Measurements from ENCODE around the gene CALD1. TPM values are rescaled to one million over a fixed set of nuclear protein-coding genes. Genes with fewer than 3 reads are reported as not detected.

CALD1 gene
- total RNA-seq, 1 donor from 2014 or later, result 118 TPM

GRCh38 chr7:134993877-134994456, 214.5 kb downstream of the CALD1 start:
- Mint-ChIP-seq H3K9me3 (no peaks in the 10 kb centered on the region), H3K4me1 (peaks cover 2% of the 10 kb centered on the region), H3K27me3 (ENCODE audit: insufficient read depth, low read depth) (no peaks in the 10 kb centered on the region), H3K4me3 (no peak overlapping the region), H3K27ac (no peak overlapping the region), H3K36me3 (peaks cover 20% of the 10 kb centered on the region)
- no peaks in the 10 kb centered on the region for H3K36me3 ChIP-seq
- no peaks in the 10 kb centered on the region for H3K27me3 ChIP-seq
- H3K9ac ChIP-seq, result no peak overlapping the region
- H3K9me3 ChIP-seq (ENCODE audit: low read depth), result no peaks in the 10 kb centered on the region
- no peaks in the 10 kb centered on the region for H3F3A ChIP-seq (ENCODE audit: low read depth)
- no peak overlapping the region for H2AFZ ChIP-seq (replicated peaks)
- TF ChIP-seq, protein P1, sequence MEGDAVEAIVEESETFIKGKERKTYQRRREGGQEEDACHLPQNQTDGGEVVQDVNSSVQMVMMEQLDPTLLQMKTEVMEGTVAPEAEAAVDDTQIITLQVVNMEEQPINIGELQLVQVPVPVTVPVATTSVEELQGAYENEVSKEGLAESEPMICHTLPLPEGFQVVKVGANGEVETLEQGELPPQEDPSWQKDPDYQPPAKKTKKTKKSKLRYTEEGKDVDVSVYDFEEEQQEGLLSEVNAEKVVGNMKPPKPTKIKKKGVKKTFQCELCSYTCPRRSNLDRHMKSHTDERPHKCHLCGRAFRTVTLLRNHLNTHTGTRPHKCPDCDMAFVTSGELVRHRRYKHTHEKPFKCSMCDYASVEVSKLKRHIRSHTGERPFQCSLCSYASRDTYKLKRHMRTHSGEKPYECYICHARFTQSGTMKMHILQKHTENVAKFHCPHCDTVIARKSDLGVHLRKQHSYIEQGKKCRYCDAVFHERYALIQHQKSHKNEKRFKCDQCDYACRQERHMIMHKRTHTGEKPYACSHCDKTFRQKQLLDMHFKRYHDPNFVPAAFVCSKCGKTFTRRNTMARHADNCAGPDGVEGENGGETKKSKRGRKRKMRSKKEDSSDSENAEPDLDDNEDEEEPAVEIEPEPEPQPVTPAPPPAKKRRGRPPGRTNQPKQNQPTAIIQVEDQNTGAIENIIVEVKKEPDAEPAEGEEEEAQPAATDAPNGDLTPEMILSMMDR (IDR thresholded peaks at IDR 0.05), result no peak
- no peak for TF ChIP-seq EZH2 (IDR thresholded peaks at IDR 0.05)
- TF ChIP-seq EZH2phosphoT487 (IDR thresholded peaks at IDR 0.05), result no peak
- no peak overlapping the region for H3K4me3 ChIP-seq
- peaks cover 8% of the 10 kb centered on the region for H3K79me2 ChIP-seq (ENCODE audit: low read depth)
- no peak overlapping the region for H3K4me2 ChIP-seq
- H4K20me1 ChIP-seq (ENCODE audit: low read depth), result no peaks in the 10 kb centered on the region
- no peaks in the 10 kb centered on the region for H3K4me1 ChIP-seq
- no peak overlapping the region for H3K27ac ChIP-seq
- no peak for DNase-seq (ENCODE audit: low spot score)

DNA sequence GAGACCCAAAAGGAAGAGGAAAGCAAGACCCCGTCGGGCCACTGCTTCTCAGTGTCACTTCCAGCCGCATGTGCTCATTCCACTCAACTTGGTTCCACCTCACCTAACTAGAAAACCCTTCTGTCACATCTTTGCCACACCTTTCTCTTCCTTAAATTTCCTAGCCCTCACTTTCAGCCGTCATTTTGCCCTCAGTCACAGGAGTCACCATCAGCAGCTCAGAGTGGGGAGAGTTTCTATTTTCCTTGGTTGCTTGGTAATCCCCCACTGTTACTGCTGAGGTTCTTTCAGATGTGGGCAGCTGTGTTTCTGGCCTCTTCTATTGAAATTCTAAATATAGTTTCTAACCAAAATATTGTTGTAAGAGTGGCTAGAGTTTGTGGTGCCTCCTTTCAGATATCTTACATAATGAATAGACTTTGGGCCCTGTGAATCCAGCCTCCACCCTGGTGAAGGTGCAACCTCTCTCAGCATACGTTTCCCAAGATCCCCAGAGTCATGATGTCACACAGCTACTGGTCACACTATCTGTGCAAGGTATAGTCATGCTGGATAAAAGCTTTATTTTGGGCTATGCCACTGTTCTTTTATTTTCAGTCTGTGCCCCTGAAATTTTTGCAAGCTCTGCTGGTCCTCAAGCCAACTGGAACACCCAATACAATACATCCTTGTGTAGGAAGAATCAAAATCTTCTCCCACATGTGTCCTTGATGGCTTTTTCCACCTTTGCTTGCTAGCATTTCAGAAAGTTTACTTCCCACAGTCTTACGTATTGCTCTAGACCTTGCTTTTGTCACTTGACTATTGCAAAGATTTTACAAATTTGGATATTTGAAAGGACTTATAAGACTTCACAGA, 216.0 kb downstream of the CALD1 start:
- no peak overlapping the region for H3K4me2 ChIP-seq
- no peak for DNase-seq (ENCODE audit: low spot score)
- no peaks in the 10 kb centered on the region for H3K9me3 ChIP-seq (ENCODE audit: low read depth)
- H3K36me3 ChIP-seq, result no peaks in the 10 kb centered on the region
- no peaks in the 10 kb centered on the region for H3F3A ChIP-seq (ENCODE audit: low read depth)
- Mint-ChIP-seq H3K4me1 (peaks cover 2% of the 10 kb centered on the region), H3K27ac (no peak overlapping the region), H3K27me3 (ENCODE audit: insufficient read depth, low read depth) (no peaks in the 10 kb centered on the region), H3K36me3 (peaks cover 18% of the 10 kb centered on the region), H3K9me3 (no peaks in the 10 kb centered on the region), H3K4me3 (no peak overlapping the region)
- H3K4me3 ChIP-seq, result no peak overlapping the region
- no peak overlapping the region for H2AFZ ChIP-seq (replicated peaks)
- no peak overlapping the region for H3K27ac ChIP-seq
- TF ChIP-seq, protein P1 (IDR thresholded peaks at IDR 0.05), result no peak
- TF ChIP-seq EZH2 (IDR thresholded peaks at IDR 0.05), result no peak
- no peak for TF ChIP-seq EZH2phosphoT487 (IDR thresholded peaks at IDR 0.05)
- H3K27me3 ChIP-seq, result no peaks in the 10 kb centered on the region
- peaks cover under 1% of the 10 kb centered on the region for H3K79me2 ChIP-seq (ENCODE audit: low read depth)
- no peaks in the 10 kb centered on the region for H4K20me1 ChIP-seq (ENCODE audit: low read depth)
- no peak overlapping the region for H3K9ac ChIP-seq
- H3K4me1 ChIP-seq, result no peaks in the 10 kb centered on the region

- Histone ChIP-seq H3K4me2 (no peak overlapping the region), H3K36me3 (no peaks in the 10 kb centered on the region), H3K4me1 (no peaks in the 10 kb centered on the region), H3K9ac (no peak overlapping the region), H3K9me3 (ENCODE audit: low read depth) (no peaks in the 10 kb centered on the region), H4K20me1 (ENCODE audit: low read depth) (no peaks in the 10 kb centered on the region), H2AFZ (replicated peaks) (no peak overlapping the region), H3K4me3 (no peak overlapping the region), H3K27ac (no peak overlapping the region), H3K79me2 (ENCODE audit: low read depth) (no peaks in the 10 kb centered on the region), H3F3A (ENCODE audit: low read depth) (no peaks in the 10 kb centered on the region), H3K27me3 (no peaks in the 10 kb centered on the region)
- no peaks in the 10 kb centered on the region for H3K4me1 Mint-ChIP-seq
- H3K27me3 Mint-ChIP-seq (ENCODE audit: insufficient read depth, low read depth), result no peaks in the 10 kb centered on the region
- H3K9me3 Mint-ChIP-seq, result no peaks in the 10 kb centered on the region
- TF ChIP-seq, protein P1 (IDR thresholded peaks at IDR 0.05), result no peak
- TF ChIP-seq EZH2 (IDR thresholded peaks at IDR 0.05) (no peak), EZH2phosphoT487 (IDR thresholded peaks at IDR 0.05) (no peak)
- H3K27ac Mint-ChIP-seq, result no peak overlapping the region
- H3K4me3 Mint-ChIP-seq, result no peak overlapping the region
- peaks cover 20% of the 10 kb centered on the region for H3K36me3 Mint-ChIP-seq
- DNase-seq (ENCODE audit: low spot score), result no peak
These were observed 216.7 kb downstream of the CALD1 start for GRCh38 chr7:134996097-134996550.

All from neural progenitor cell (in vitro differentiated cells).